HG02885 (cell line): ENCODE measurements around the gene WDR74.

Source experiments
- ATAC-seq: cut with Tn5 transposase; IDR thresholded peaks from one replicate; pipeline ENCODE4 v1.9.1; 2021; ENCODE audit warnings: mild to moderate bottlenecking; ENCODE audit not compliant: unreplicated experiment, poor library complexity

WDR74 gene

GRCh38 chr11:62801071-62801470 lies 38.3 kb downstream of the WDR74 start:
- ATAC-seq, result no peak

GRCh38 chr11:62799486-62799885 lies 39.9 kb downstream of the WDR74 start:
- ATAC-seq, result no peak

- no peak for ATAC-seq
Measured at GRCh38 chr11:62796281-62796680, 43.1 kb downstream of the WDR74 start.

DNA sequence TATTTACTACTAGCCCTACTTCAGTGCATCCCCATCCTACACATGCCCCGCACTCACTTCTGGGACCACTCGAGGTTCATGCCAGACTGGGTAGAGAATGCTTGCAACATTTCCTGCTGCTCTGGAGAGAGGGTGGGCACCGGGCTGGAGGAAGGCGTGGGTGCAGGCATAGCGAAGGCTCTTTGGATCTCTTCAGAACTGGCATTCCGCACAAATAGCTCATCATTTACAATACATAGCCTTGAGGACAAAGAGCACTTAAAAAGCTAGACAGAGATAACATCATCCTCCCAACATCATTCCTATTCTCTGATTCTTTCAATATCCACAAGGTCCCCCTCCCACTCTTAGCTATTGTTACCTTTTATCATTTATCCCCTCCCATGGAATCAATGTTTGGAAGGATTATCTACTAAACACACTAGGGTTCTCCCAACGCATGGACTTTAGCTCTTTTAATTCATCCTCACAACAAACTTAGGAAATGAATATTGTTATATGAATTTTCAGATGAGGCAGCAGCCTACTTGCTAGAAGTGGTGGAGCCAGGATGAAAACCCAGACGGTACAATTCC lies 45.1 kb downstream of the WDR74 start:
- no peak for ATAC-seq

GRCh38 chr11:62792202-62792575 lies 47.2 kb downstream of the WDR74 start:
- peak; percentile 8 for ATAC-seq

GRCh38 chr11:62791501-62792201 lies 47.7 kb downstream of the WDR74 start, which contains the start of gene TMEM223:
Gene TMEM223, minus strand, starts transcription at chr11:62792006. Its CDS starts 12 bp downstream, at chr11:62791994.
- peak; percentile 78 for ATAC-seq

DNA sequence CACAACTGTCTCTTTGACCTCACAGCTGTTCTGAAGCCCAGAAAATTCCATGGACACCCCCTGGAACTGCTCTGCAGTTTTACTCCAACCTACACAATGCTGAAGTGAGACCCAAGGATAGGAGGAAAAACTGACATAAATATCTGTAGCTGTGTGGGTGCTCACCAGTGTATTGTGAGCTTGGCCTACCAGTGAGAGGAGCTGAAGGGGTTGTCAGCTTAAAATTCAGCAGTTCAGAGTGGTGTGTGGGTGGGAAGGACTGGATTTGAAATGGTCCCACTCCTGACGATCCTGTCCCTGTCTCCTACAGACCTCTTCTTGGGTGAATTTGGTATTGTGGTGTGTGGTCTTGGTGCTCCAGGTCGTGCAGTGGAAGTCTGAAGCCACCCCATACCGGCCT lies 49.8 kb downstream of the WDR74 start:
- ATAC-seq, result no peak

DNA sequence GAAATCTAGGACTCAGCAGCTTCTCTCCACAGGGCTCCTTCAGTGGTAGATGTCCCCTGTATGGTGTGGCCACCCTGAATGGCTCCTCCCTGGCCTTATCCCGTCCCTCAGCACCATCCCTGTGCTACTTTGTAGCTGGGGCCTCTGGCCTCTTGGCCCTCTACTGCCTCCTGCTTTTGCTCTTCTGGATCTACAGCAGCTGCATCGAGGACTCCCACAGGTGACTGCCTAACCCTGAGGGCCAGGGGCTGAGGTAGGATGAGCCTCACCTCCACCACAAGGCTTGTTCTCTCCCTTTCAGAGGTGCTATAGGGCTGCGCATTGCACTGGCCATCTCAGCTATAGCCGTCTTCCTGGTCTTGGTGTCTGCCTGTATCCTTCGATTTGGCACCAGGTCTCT lies 50.4 kb downstream of the WDR74 start:
- no peak for ATAC-seq

- ATAC-seq, result peak; percentile 71
Measured at GRCh38 chr11:62787005-62787759, 52.2 kb downstream of the WDR74 start, which contains the start of gene TMEM179B. Gene TMEM179B, plus strand, starts transcription at chr11:62787402. Its CDS starts 30 bp downstream, at chr11:62787432.

DNA sequence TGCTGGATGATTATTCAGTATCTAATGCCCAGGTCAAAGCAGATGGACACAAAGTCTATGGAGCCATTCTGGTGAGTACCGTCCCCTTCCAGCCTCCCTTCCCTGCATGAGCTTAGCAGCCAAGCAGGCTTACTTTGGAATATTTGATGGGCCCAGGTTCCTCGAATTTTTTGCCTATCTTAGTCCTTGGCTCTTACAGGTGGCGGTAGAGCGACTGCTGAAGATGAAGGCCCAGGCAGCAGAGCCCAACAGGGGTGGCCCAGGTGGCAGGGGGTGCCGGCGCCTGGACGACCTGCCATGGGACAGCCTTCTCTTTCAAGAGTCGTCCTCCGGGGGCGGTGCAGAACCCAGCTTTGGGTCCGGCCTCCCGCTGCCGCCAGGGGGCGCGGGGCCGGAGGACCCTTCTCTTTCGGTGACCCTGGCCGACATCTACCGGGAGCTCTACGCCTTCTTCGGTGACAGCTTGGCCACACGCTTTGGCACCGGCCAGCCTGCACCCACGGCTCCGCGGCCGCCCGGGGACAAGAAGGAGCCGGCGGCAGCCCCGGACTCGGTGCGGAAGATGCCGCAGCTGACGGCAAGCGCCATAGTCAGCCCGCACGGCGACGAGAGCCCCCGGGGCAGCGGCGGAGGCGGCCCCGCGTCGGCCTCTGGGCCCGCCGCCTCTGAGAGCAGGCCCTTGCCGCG lies 52.9 kb downstream of the WDR74 start:
- peak; percentile 70 for ATAC-seq
